NCI-H446 treated with DMSO at 0.1 percent for 48 hours (cell line): ENCODE data around the gene RNASE3.
"Not testable (repeated sequence)": the region's sequence is repeated elsewhere in the genome, so short reads cannot be mapped to it uniquely, and the experiment has no call there.

Experiments
- DNase-seq: peaks from one replicate; lab custom pipeline; 2025; lab: John Stamatoyannopoulos, UW

RNASE3 gene

DNA sequence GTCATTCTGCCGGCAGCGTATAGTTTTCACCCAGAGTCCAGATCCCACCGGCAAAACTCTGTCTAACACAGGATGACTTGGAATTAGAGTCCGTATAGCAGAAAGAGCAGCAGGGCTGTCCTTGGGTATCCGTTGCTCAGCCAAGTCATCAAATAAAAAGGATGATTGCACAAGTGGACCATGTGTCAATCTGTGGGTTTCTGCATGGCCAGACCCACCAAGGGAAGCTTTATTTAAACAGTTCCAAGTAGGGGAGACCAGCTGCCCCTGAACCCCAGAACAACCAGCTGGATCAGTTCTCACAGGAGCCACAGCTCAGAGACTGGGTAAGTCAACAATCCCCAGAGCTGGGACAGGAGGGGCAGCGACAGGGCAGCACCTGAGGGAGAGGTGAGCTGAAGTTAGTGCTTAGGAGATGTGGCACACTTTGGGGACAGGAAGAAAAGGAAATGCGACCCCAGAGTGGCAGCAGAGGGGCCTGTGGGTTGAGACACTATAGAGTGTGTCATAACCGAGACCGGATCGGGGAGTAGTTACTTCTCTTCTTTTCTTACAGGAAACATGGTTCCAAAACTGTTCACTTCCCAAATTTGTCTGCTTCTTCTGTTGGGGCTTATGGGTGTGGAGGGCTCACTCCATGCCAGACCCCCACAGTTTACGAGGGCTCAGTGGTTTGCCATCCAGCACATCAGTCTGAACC lies at the start of gene RNASE3:
Gene RNASE3 (plus strand): TSS at position 260 of the 700 bp plus-strand sequence. CDS start 302 bp downstream, at position 562.
- not testable (repeated sequence) for DNase-seq

DNA sequence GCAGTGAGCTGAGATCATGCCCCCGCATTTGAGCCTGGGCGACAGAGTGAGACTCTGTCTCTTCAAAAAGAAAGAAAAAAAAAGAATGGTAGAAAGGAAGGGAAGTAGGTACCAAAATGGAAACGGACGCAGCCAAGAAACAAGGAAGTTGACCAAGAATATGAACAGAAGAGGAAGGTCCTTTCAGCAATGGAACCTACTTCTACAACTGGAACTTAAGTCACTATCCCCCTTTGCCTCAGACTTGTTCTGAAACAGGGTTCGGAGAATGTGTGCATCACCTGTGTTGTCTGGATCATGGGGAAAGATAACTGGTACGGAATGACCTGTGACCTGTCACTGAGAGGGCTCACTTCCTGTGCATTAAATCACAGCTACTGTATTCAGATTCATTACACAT lies 44.6 kb upstream of the RNASE3 start:
- DNase-seq: no peak

DNA sequence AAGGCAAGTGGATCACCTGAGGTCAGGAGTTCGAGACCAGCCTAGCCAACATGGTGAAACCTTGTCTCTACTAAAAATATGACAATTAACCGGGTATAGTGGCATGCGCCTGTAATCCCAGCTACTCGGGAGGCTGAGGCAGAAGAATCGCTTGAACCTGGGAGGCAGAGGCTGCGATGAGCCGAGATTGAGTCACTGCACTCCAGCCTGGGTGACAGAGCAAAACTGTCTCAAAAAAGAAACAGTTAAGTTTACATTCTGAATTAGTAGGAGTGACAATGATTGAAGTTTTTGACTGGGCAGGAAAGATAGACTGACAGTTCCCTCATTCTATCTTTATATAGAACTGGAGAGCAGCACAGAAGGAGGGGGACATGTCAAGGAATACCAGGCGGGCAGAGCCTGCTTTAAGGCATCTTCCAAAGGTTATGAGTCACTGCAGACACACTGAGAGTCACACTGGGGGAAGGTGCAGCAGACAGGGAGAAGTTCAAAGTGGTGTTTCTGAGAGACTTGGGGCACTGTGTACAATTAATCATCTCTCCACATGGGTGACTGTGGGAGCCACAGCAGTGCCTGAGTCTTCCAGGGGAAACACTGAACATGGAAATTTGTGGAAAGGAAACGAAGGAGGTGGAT lies 42.8 kb upstream of the RNASE3 start:
- no peak for DNase-seq

GRCh38 chr14:20848955-20849570 lies 42.1 kb upstream of the RNASE3 start:
- no peak for DNase-seq

- no peak for DNase-seq
These were observed 38.1 kb upstream of the RNASE3 start for GRCh38 chr14:20853042-20853441.

DNA sequence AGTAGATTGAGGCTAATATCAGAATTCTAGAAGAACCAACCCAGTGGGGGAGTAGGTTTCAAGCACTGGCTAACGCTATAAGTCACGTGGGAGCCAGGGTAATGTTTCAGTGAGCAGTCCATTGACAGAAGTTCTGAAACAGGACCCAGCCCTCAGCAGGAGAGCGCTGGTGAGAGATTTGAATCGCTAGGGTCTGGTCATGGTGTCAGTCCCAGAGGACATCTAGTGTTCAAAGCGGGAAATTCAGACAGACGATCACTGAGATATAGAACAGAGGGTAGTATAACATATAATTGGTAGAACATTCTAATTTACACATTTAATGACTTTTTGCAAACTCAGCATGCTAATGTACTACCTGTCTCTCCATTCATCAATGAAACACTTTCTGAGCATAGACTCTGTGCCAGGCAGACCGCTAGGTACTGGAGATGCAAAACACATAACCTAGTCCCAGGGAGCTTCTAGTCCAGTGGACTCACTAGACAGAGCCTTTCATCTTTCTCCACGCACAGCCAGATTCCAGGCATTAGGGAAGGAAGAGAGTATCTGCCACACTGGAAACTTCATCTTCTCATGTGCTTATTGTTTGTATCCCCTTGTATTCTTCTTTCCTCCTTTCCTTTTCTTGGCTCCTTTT lies 35.4 kb upstream of the RNASE3 start:
- DNase-seq: no peak

GRCh38 chr14:20857207-20857606 lies 34.0 kb upstream of the RNASE3 start:
- DNase-seq: no peak

GRCh38 chr14:20857630-20858261 lies 33.4 kb upstream of the RNASE3 start:
- DNase-seq: peak; percentile 35

- DNase-seq: no peak
These were observed 25.0 kb upstream of the RNASE3 start for GRCh38 chr14:20866194-20866593.

GRCh38 chr14:20866963-20867362 lies 24.2 kb upstream of the RNASE3 start:
- DNase-seq: no peak

GRCh38 chr14:20873370-20874177 lies 17.6 kb upstream of the RNASE3 start:
- DNase-seq: peak; percentile 24

DNA sequence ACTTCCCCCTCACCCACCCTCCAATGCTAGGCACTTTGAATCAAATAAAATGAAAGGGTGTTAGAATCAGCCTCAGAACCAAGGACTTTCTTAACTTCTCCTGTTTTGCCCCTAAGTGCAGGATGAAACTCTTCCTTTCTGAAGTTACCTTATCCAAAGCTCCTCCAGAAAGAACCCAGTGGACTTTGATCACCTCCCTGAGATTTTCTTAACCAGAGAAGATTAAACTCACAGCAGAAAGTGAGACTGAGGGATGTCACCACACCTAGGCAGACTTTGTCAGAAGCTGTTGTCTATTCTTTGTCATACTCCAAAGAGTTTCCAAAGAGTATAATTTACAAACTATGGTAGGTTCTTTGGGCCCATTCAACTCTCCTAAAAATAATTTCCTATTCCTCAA lies 14.2 kb upstream of the RNASE3 start:
- DNase-seq: no peak

- no peak for DNase-seq
These were observed 12.5 kb upstream of the RNASE3 start for GRCh38 chr14:20878695-20879094.

DNA sequence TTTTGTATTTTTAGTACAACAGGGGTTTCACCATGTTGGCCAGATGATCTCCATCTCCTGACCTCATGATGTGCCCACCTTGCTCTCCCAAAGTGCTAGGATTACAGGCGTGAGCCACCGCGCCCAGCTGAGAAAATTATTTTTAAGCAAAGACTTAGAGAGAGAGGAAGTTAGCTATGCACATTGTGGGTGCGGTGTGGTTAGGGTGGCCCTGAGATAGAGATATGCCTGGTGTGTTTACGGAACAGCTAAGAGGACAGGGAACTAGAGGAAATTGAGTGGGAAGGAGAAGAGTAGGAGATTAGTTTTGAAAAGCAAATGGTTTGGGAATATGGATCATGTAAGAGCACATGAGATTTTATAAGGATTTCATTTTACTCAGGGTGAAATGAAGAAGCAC lies 10.0 kb upstream of the RNASE3 start:
- not testable (repeated sequence) for DNase-seq

GRCh38 chr14:20882787-20883186 lies 8.4 kb upstream of the RNASE3 start:
- not testable (repeated sequence) for DNase-seq

GRCh38 chr14:20888411-20888810 lies 2.8 kb upstream of the RNASE3 start:
- not testable (repeated sequence) for DNase-seq

- DNase-seq: not testable (repeated sequence)
These were observed 4.1 kb downstream of the RNASE3 start for GRCh38 chr14:20895322-20895721.

GRCh38 chr14:20904393-20905029 lies 13.3 kb downstream of the RNASE3 start:
- no peak for DNase-seq

DNA sequence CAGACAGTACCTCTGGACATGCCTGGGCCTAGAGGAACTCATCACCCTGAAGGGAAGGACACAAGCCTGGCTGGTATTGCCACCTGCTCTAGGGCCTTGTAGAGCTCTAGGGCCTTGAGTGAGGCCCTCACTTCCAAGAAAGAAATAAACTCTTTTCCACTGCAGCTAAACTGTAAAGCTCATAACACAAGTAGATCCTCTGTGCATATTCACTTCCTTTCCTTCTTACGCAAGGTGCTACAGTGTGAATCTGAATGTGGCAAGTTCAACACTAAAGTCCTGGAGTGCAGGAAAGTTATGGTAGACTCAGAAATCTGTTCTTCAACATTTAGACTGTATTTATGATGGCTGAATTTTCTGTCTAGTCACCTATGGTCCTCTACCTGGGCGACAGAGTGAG lies 14.5 kb downstream of the RNASE3 start:
- DNase-seq: no peak

GRCh38 chr14:20907214-20907613 lies 16.0 kb downstream of the RNASE3 start:
- DNase-seq: no peak

- not testable (repeated sequence) for DNase-seq
These were observed 19.6 kb downstream of the RNASE3 start for GRCh38 chr14:20910822-20911221.
